Smooth muscle cell (in vitro differentiated cells): ENCODE results near the gene GMFB. TPM values are rescaled to one million over a fixed set of nuclear protein-coding genes. Genes with fewer than 3 reads are reported as not detected.

ENCODE experiments used
- DNase-seq: peaks from one replicate; lab custom pipeline; 2025; ENCODE audit not compliant: unreplicated experiment; lab: John Stamatoyannopoulos, UW
- H2AFZ ChIP-seq: fragments of 200-600 bp; sonication (generic); 2 replicates; pipeline ENCODE4 v1.6.0; 2016; ENCODE audit warnings: antibody characterized with exemption, low read depth, mild to moderate bottlenecking
- H3F3A ChIP-seq: fragments of 200-600 bp; sonication (generic); 2 replicates; pipeline ENCODE4 v1.6.0; 2017; ENCODE audit warnings: antibody characterized with exemption, low read depth
- H3K27ac ChIP-seq: fragments of 200-600 bp; sonication (generic); 2 replicates; pipeline ENCODE4 v1.5.1; 2016; ENCODE audit warnings: low read depth, mild to moderate bottlenecking
- H3K27me3 ChIP-seq: fragments of 200-600 bp; sonication (generic); 2 replicates; pipeline ENCODE4 v1.6.1; 2016; ENCODE audit warnings: low read depth, mild to moderate bottlenecking
- H3K36me3 ChIP-seq: fragments of 200-600 bp; sonication (generic); 2 replicates; pipeline ENCODE4 v1.5.1; 2016; ENCODE audit warnings: low read depth
- H3K4me1 ChIP-seq: fragments of 200-600 bp; sonication (generic); 2 replicates; pipeline ENCODE4 v1.5.1; 2016; ENCODE audit warnings: low read depth
- H3K4me2 ChIP-seq: fragments of 200-600 bp; sonication (generic); 2 replicates; pipeline ENCODE4 v1.6.0; 2016; ENCODE audit warnings: mild to moderate bottlenecking
- H3K4me3 ChIP-seq: fragments of 200-600 bp; sonication (generic); 2 replicates; pipeline ENCODE4 v1.5.1; 2016; ENCODE audit warnings: mild to moderate bottlenecking
- H3K79me2 ChIP-seq: fragments of 200-600 bp; sonication (generic); 2 replicates; pipeline ENCODE4 v1.6.0; 2016; ENCODE audit warnings: low read depth, mild to moderate bottlenecking
- H3K9ac ChIP-seq: fragments of 200-600 bp; sonication (generic); 2 replicates; pipeline ENCODE4 v1.6.0; 2016; ENCODE audit warnings: low read depth
- H3K9me3 ChIP-seq: fragments of 200-600 bp; sonication (generic); replicated peaks from 2 replicates; pipeline ENCODE4 v1.5.1; 2016; ENCODE audit warnings: low read depth
- H4K20me1 ChIP-seq: fragments of 200-600 bp; sonication (generic); 2 replicates; pipeline ENCODE4 v1.6.0; 2016; ENCODE audit warnings: low read depth
- WGBS: methylation state at CpG from one replicate; pipeline ENCODE4 v1.1.7; 2016; ENCODE audit warnings: low lambda C conversion rate; 5-methylcytosine and 5-hydroxymethylcytosine counted together
- polyA plus RNA-seq: library from polyadenylated mRNA; unstranded; fragments of >200 nt; fragmentation: Nextera tagmentation; extraction: Ambion mirVana; gene quantifications from 2 replicates; pipeline ENCODE4 v1.2.1, GENCODE V29; 2016
- total RNA-seq: library from RNA; depleted of rRNA; stranded (reverse); fragments of >200 nt; gene quantifications from 2 replicates; pipeline ENCODE4 v1.2.3, GENCODE V29; 2014
- TF ChIP-seq, protein P1 (sequence below): fragments of 200-600 bp; sonication (generic); IDR thresholded peaks from 2 replicates; pipeline ENCODE4 v1.5.1; 2017; ENCODE audit warnings: borderline replicate concordance, mild to moderate bottlenecking, antibody characterized with exemption; ENCODE audit not compliant: insufficient read depth, poor library complexity, severe bottlenecking

Gene GMFB
- total and polyA plus RNA-seq, 2 experiments from 2014 or later, result 25.7 to 73.5 TPM

GRCh38 chr14:54528973-54529372 is 40.2 kb upstream of the GMFB start:
- Histone ChIP-seq H3K79me2 (no peaks in the 10 kb centered on the region), H3K4me1 (no peaks in the 10 kb centered on the region), H3K9ac (no peak overlapping the region), H3K27ac (no peak overlapping the region), H3F3A (no peaks in the 10 kb centered on the region), H3K9me3 (no peaks in the 10 kb centered on the region), H3K36me3 (no peaks in the 10 kb centered on the region), H3K4me2 (no peak overlapping the region), H3K27me3 (no peaks in the 10 kb centered on the region), H2AFZ (no peak overlapping the region), H4K20me1 (no peaks in the 10 kb centered on the region), H3K4me3 (no peak overlapping the region)
- no peak for DNase-seq
- TF ChIP-seq, protein P1, sequence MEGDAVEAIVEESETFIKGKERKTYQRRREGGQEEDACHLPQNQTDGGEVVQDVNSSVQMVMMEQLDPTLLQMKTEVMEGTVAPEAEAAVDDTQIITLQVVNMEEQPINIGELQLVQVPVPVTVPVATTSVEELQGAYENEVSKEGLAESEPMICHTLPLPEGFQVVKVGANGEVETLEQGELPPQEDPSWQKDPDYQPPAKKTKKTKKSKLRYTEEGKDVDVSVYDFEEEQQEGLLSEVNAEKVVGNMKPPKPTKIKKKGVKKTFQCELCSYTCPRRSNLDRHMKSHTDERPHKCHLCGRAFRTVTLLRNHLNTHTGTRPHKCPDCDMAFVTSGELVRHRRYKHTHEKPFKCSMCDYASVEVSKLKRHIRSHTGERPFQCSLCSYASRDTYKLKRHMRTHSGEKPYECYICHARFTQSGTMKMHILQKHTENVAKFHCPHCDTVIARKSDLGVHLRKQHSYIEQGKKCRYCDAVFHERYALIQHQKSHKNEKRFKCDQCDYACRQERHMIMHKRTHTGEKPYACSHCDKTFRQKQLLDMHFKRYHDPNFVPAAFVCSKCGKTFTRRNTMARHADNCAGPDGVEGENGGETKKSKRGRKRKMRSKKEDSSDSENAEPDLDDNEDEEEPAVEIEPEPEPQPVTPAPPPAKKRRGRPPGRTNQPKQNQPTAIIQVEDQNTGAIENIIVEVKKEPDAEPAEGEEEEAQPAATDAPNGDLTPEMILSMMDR, result no peak
- 85% methylated on average over 2 of the region's 2 CpGs for WGBS

DNA sequence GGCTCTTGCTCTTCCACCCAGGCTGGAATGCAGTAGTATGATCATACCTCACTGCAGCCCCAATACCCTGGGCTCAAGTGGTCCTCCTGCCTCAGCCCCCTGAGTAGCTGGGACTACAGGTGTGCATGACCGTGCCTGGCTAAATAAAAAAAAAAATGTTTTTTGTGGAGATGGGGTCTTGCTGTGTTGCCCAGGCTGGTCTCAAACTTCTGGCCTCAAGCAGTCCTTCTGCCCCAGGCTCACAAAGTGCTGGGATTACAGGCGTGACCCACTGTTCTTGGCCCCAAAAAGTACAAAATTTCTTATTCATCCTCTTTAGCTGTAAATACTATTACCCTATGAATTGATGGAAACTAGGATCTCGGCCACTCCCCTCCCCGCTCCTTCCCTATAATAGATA is 35.6 kb upstream of the GMFB start:
- TF ChIP-seq, protein P1, result no peak
- Histone ChIP-seq H3K9ac (no peak overlapping the region), H3K27ac (no peak overlapping the region), H2AFZ (no peak overlapping the region), H3K79me2 (peaks cover 14% of the 10 kb centered on the region), H3K36me3 (no peaks in the 10 kb centered on the region), H3K9me3 (no peaks in the 10 kb centered on the region), H3K4me1 (no peaks in the 10 kb centered on the region), H3K27me3 (no peaks in the 10 kb centered on the region), H4K20me1 (peaks cover 6% of the 10 kb centered on the region), H3K4me2 (no peak overlapping the region), H3F3A (no peaks in the 10 kb centered on the region), H3K4me3 (no peak overlapping the region)
- 96% methylated on average over 4 of the region's 4 CpGs for WGBS
- no peak for DNase-seq

DNA sequence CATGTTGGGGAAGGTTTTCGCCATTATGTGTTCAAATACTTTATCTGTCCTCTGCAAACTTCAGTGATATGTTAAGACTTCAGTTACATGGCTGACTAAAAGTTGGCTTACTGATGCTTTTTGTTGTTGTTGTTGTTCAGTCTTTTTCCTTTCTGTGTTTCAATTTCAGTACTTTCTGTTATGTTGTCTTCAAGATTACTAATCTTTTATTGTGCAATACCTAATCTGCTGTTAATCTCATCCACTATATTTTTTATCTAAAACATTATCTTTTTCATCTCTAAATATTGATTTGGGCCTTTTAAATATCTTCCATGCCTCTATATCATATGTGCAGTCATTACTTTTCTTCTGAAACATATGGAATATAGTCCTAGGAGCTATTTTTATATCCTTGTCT is 27.9 kb upstream of the GMFB start:
- H3K27ac ChIP-seq, result no peak overlapping the region
- peaks cover 86% of the 10 kb centered on the region for H3K79me2 ChIP-seq
- H3K9ac ChIP-seq, result no peak overlapping the region
- DNase-seq, result no peak
- peaks cover 11% of the 10 kb centered on the region for H3K36me3 ChIP-seq
- H3K4me1 ChIP-seq, result no peaks in the 10 kb centered on the region
- 93% methylated on average over 1 of the region's 1 CpG for WGBS
- TF ChIP-seq, protein P1, result no peak
- no peaks in the 10 kb centered on the region for H3F3A ChIP-seq
- H2AFZ ChIP-seq, result no peak overlapping the region
- H4K20me1 ChIP-seq, result peaks cover 4% of the 10 kb centered on the region
- H3K4me2 ChIP-seq, result no peak overlapping the region
- H3K9me3 ChIP-seq, result peaks cover 5% of the 10 kb centered on the region
- H3K27me3 ChIP-seq, result no peaks in the 10 kb centered on the region
- no peak overlapping the region for H3K4me3 ChIP-seq

- no peaks in the 10 kb centered on the region for H3F3A ChIP-seq
- H3K36me3 ChIP-seq, result peaks cover 11% of the 10 kb centered on the region
- H3K9me3 ChIP-seq, result peaks cover 5% of the 10 kb centered on the region
- no peaks in the 10 kb centered on the region for H3K27me3 ChIP-seq
- no peak overlapping the region for H2AFZ ChIP-seq
- TF ChIP-seq, protein P1, result no peak
- H3K4me2 ChIP-seq, result no peak overlapping the region
- peaks cover 92% of the 10 kb centered on the region for H3K79me2 ChIP-seq
- DNase-seq, result no peak
- no peak overlapping the region for H3K9ac ChIP-seq
- no peaks in the 10 kb centered on the region for H4K20me1 ChIP-seq
- 90% methylated on average over 1 of the region's 1 CpG for WGBS
- no peak overlapping the region for H3K4me3 ChIP-seq
- peaks cover 2% of the 10 kb centered on the region for H3K4me1 ChIP-seq
- H3K27ac ChIP-seq, result no peak overlapping the region
Measured at GRCh38 chr14:54515670-54516069, 26.9 kb upstream of the GMFB start.
